ENCODE measurements around the gene MARCHF4. TPM values are rescaled to one million over a fixed set of nuclear protein-coding genes. Genes with fewer than 3 reads are reported as not detected.
"Not testable (repeated sequence)": the region's sequence is repeated elsewhere in the genome, so short reads cannot be mapped to it uniquely, and the experiment has no call there.

Gene MARCHF4
- total and polyA plus RNA-seq, 4 donors: 0.13 TPM; not detected in 3

DNA sequence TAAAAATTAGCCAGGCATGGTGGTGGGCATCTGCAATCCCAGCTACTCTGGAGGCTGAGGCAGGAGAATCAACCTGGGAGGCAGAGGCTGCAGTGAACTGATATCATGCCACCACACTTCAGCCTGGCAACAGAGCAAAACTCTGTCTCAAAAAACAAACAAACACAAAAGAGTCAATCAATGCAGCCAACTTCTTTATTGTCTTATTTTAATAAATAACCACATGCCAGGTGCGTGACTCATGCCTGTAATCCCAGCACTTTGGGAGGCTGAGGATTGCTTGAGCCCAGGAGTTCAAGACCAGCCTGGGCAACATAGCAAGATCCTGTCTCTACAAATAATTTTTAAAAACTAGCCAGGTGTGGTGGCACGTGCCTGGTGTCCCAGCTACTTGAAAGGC lies 12.1 kb upstream of the MARCHF4 start:
- H3K9me3 ChIP-seq (ENCODE audit: control insufficient read depth, low read length); H3K27me3 ChIP-seq (ENCODE audit: control insufficient read depth in 1 of 2, insufficient read depth in 2 of 2, low read length in 1 of 2); H3K4me1 ChIP-seq (ENCODE audit: control insufficient read depth in 1 of 2, insufficient read depth in 2 of 2, low read length in 2 of 2); ATAC-seq (ENCODE audit: low FRiP score); H3K27ac ChIP-seq (ENCODE audit: low read depth in 1 of 2, low read length in 2 of 2); H3K4me3 ChIP-seq (ENCODE audit: low read length in 2 of 2); intact Hi-C loops (cut with DNase I); H3K36me3 ChIP-seq (ENCODE audit: control insufficient read depth in 1 of 2, insufficient read depth in 2 of 2, low read length in 1 of 2); DNase-seq: not testable (repeated sequence)
- WGBS, 2 donors: 80% methylated on average over 2 of the region's 2 CpGs

DNA sequence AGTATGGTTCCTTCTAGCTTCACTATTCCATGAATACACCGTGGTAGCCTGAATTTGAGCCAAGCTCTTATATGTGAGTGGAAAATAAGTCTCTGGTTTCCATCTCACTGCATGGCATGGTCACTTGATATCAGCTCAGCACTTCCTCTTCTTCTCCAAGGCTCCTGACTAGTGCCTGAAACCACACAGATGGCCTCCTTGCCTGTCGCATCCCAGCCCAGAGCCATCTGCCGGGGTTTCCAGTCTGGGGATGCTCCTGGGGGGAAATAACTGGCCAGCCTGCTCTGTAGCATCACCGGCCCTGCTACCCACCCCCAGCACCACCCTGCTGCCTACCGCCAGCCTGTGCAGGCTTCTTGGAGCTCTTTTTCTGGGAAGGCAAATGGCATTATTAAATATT lies 7.7 kb upstream of the MARCHF4 start:
- Histone ChIP-seq H3K4me3 (ENCODE audit: low read length in 2 of 2) (no peak overlapping the region), H3K27ac (ENCODE audit: low read depth in 1 of 2, low read length in 2 of 2) (no peak overlapping the region), H3K9me3 (ENCODE audit: control insufficient read depth, low read length) (peaks cover 1% of the 10 kb centered on the region), H3K27me3 (ENCODE audit: control insufficient read depth in 1 of 2, insufficient read depth in 2 of 2, low read length in 1 of 2) (peaks cover 0 to 2% of the 10 kb centered on the region in 2 donors), H3K4me1 (ENCODE audit: control insufficient read depth in 1 of 2, insufficient read depth in 2 of 2, low read length in 2 of 2) (no peaks in the 10 kb centered on the region), H3K36me3 (ENCODE audit: control insufficient read depth in 1 of 2, insufficient read depth in 2 of 2, low read length in 1 of 2) (no peaks in the 10 kb centered on the region)
- intact Hi-C loops (cut with DNase I): no loop called here
- no peak for ATAC-seq (ENCODE audit: low FRiP score)
- no peak for DNase-seq
- 64 to 78% methylated on average over 5 of the region's 5 CpGs for WGBS, 2 donors

- intact Hi-C loops (cut with DNase I): no loop called here
Measured at GRCh38 chr2:216375286-216375685, 3.0 kb upstream of the MARCHF4 start.

GRCh38 chr2:216373896-216374295 lies 1.6 kb upstream of the MARCHF4 start:
- Histone ChIP-seq H3K9me3 (ENCODE audit: control insufficient read depth, low read length) (peaks cover 1% of the 10 kb centered on the region), H3K27ac (ENCODE audit: low read depth in 1 of 2, low read length in 2 of 2) (no peak overlapping the region), H3K4me1 (ENCODE audit: control insufficient read depth in 1 of 2, insufficient read depth in 2 of 2, low read length in 2 of 2) (no peaks in the 10 kb centered on the region), H3K36me3 (ENCODE audit: control insufficient read depth in 1 of 2, insufficient read depth in 2 of 2, low read length in 1 of 2) (no peaks in the 10 kb centered on the region), H3K4me3 (ENCODE audit: low read length in 2 of 2) (no peak overlapping the region), H3K27me3 (ENCODE audit: control insufficient read depth in 1 of 2, insufficient read depth in 2 of 2, low read length in 1 of 2) (peaks cover 0 to 3% of the 10 kb centered on the region in 2 donors)
- ATAC-seq (ENCODE audit: low FRiP score) (no peak), DNase-seq (no peak)
- intact Hi-C loops (cut with DNase I): no loop called here

More at GRCh38 chr2:216375286-216375685, 3.0 kb upstream of the MARCHF4 start:
- H3K4me1 ChIP-seq (ENCODE audit: control insufficient read depth in 1 of 2, insufficient read depth in 2 of 2, low read length in 2 of 2): no peaks in the 10 kb centered on the region
- DNase-seq: no peak
- H3K27me3 ChIP-seq (ENCODE audit: control insufficient read depth in 1 of 2, insufficient read depth in 2 of 2, low read length in 1 of 2): peaks cover 0 to 3% of the 10 kb centered on the region in 2 donors
- 13 to 32% methylated on average over 1 of the region's 1 CpG for WGBS, 2 donors
- no peak overlapping the region for H3K4me3 ChIP-seq (ENCODE audit: low read length in 2 of 2)
- H3K27ac ChIP-seq (ENCODE audit: low read depth in 1 of 2, low read length in 2 of 2): no peak overlapping the region
- no peaks in the 10 kb centered on the region for H3K36me3 ChIP-seq (ENCODE audit: control insufficient read depth in 1 of 2, insufficient read depth in 2 of 2, low read length in 1 of 2)
- peaks cover 1% of the 10 kb centered on the region for H3K9me3 ChIP-seq (ENCODE audit: control insufficient read depth, low read length)
- ATAC-seq (ENCODE audit: low FRiP score): no peak

DNA sequence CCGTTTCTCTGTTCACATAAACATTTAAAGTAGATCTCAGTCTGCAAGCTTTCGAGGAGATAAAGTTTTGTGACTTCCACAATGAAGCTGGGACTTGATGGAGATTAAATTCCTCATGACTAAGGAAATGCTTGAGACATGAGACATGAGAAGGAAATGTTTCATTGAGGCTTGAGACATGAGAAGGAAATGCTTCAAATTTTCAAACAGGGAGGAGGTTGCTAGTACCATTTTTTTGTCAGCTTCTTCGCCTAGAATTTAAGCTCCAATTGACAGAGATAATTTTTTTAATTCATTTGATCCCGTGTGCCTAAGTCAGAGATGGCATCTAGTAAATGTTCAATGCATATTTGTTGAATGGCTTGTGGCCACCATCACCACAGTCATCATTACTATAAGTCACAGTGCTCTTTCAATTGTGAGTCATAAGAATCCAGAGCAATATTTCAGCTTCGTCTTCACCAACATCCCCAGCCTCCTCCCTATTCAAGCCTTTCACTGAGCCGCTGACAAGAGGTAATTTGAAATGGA lies 543 bp upstream of the MARCHF4 start:
- DNase-seq (no peak), ATAC-seq (ENCODE audit: low FRiP score) (no peak)
- Histone ChIP-seq H3K27me3 (ENCODE audit: control insufficient read depth in 1 of 2, insufficient read depth in 2 of 2, low read length in 1 of 2) (peaks cover 0 to 3% of the 10 kb centered on the region in 2 donors), H3K4me1 (ENCODE audit: control insufficient read depth in 1 of 2, insufficient read depth in 2 of 2, low read length in 2 of 2) (no peaks in the 10 kb centered on the region), H3K4me3 (ENCODE audit: low read length in 2 of 2) (no peak overlapping the region), H3K9me3 (ENCODE audit: control insufficient read depth, low read length) (peaks cover 1% of the 10 kb centered on the region), H3K36me3 (ENCODE audit: control insufficient read depth in 1 of 2, insufficient read depth in 2 of 2, low read length in 1 of 2) (no peaks in the 10 kb centered on the region), H3K27ac (ENCODE audit: low read depth in 1 of 2, low read length in 2 of 2) (no peak overlapping the region)
- intact Hi-C loops (cut with DNase I): no loop called here
- 4 to 6% methylated on average over 6 of the region's 6 CpGs for WGBS, 2 donors

GRCh38 chr2:216370961-216371712 lies 1.1 kb downstream of the MARCHF4 start:
- DNase-seq (no peak), ATAC-seq (ENCODE audit: low FRiP score) (no peak)
- Histone ChIP-seq H3K4me3 (ENCODE audit: low read length in 2 of 2) (no peak overlapping the region), H3K27me3 (ENCODE audit: control insufficient read depth in 1 of 2, insufficient read depth in 2 of 2, low read length in 1 of 2) (peaks cover 0 to 3% of the 10 kb centered on the region in 2 donors), H3K27ac (ENCODE audit: low read depth in 1 of 2, low read length in 2 of 2) (no peak overlapping the region), H3K4me1 (ENCODE audit: control insufficient read depth in 1 of 2, insufficient read depth in 2 of 2, low read length in 2 of 2) (no peaks in the 10 kb centered on the region), H3K36me3 (ENCODE audit: control insufficient read depth in 1 of 2, insufficient read depth in 2 of 2, low read length in 1 of 2) (no peaks in the 10 kb centered on the region), H3K9me3 (ENCODE audit: control insufficient read depth, low read length) (no peaks in the 10 kb centered on the region)
- WGBS, 2 donors: 0 to 2% methylated on average over 42 to 53 of the region's 53 CpGs
- intact Hi-C loops (cut with DNase I): no loop called here

DNA sequence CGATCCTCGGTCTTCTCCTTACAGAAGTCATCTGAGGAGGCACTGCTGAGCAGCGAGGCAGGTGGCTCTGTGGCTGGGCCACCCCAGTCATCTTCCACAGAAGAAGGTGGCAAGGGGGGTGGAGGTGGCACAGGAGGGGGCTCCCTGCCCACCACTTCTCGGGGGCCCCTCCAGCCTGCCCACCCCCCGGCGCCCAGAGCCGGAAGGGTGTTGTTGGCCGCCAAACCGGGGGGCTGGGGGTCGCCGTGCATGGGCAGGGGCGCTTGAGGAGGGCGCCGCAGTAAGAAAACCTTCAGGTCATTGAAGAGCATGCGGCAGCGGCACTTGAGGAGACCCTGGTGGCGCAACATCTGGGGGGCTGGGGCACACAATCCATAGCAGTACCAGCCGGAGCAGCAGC lies 2.5 kb downstream of the MARCHF4 start:
- no peak for ATAC-seq (ENCODE audit: low FRiP score)
- intact Hi-C loops (cut with DNase I): no loop called here
- Histone ChIP-seq H3K27me3 (ENCODE audit: control insufficient read depth in 1 of 2, insufficient read depth in 2 of 2, low read length in 1 of 2) (peaks cover 0 to 2% of the 10 kb centered on the region in 2 donors), H3K9me3 (ENCODE audit: control insufficient read depth, low read length) (no peaks in the 10 kb centered on the region), H3K4me3 (ENCODE audit: low read length in 2 of 2) (no peak overlapping the region), H3K4me1 (ENCODE audit: control insufficient read depth in 1 of 2, insufficient read depth in 2 of 2, low read length in 2 of 2) (no peaks in the 10 kb centered on the region), H3K27ac (ENCODE audit: low read depth in 1 of 2, low read length in 2 of 2) (no peak overlapping the region), H3K36me3 (ENCODE audit: control insufficient read depth in 1 of 2, insufficient read depth in 2 of 2, low read length in 1 of 2) (no peaks in the 10 kb centered on the region)
- DNase-seq: no peak
- WGBS, 2 donors: 75 to 81% methylated on average over 16 to 18 of the region's 18 CpGs

DNA sequence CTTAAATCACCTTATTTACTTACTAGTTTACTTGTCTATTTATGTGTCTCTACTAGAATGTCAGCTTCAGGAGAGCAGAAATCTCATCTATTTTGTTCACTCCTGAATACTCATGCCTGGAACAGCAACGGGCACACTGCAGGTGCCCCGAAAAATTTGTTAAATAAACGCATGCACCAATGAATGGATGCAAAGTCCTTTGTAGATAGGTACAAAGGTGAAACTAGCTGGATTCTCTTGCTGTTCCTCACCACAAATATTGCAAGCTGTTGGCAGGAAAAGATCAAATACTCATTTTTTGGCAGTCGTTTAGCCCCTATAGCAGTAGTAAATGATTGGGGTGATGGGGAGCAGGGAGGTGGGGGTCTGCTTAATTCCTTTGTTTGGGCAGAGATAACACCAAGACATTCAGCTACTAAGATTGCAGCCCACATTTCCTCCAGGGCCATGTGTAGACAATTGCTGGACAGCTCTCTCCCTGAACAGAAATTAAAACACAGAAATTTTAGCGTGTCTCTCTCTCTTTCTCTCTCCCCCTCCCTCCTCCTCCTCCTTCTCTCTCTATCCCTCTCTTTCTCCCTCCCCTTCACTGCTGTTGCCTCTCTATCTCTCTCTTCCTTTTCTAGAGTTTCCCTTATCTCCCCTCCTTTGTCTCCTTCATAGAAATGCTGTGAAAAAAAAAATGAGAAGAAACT lies 5.4 kb downstream of the MARCHF4 start:
- 50 to 52% methylated on average over 5 of the region's 5 CpGs for WGBS, 2 donors
- ATAC-seq (ENCODE audit: low FRiP score) (no peak), DNase-seq (no peak)
- H3K36me3 ChIP-seq (ENCODE audit: control insufficient read depth in 1 of 2, insufficient read depth in 2 of 2, low read length in 1 of 2): no peaks in the 10 kb centered on the region
- no peaks in the 10 kb centered on the region for H3K4me1 ChIP-seq (ENCODE audit: control insufficient read depth in 1 of 2, insufficient read depth in 2 of 2, low read length in 2 of 2)
- no peak overlapping the region for H3K4me3 ChIP-seq (ENCODE audit: low read length in 2 of 2)
- H3K27me3 ChIP-seq (ENCODE audit: control insufficient read depth in 1 of 2, insufficient read depth in 2 of 2, low read length in 1 of 2): peaks cover 0 to 2% of the 10 kb centered on the region in 2 donors
- intact Hi-C loops (cut with DNase I): no loop called here
- no peaks in the 10 kb centered on the region for H3K9me3 ChIP-seq (ENCODE audit: control insufficient read depth, low read length)
- no peak overlapping the region for H3K27ac ChIP-seq (ENCODE audit: low read depth in 1 of 2, low read length in 2 of 2)

DNA sequence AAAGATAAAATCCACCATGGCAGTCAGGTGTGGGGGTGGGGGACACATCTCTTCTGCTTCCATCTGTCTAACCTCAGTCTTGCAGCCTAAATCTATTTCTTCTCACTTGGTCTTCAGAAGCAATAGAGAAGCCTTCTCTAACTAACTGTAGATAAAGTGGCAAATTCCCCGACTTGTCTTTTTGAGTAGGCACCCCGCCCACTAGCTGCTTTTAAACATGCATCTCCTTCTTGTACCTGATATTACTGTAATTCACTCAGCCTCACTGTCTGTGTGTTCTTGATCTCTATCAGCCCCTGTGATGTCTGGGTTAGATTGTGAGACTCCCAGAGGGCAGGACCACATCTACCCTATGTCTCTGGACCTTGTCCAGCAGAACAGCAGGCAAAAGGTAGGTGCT lies 6.8 kb downstream of the MARCHF4 start:
- no peaks in the 10 kb centered on the region for H3K27me3 ChIP-seq (ENCODE audit: control insufficient read depth in 1 of 2, insufficient read depth in 2 of 2, low read length in 1 of 2)
- no peak for ATAC-seq (ENCODE audit: low FRiP score)

More for the DNA sequence above, 6.8 kb downstream of the MARCHF4 start:
- Histone ChIP-seq H3K4me1 (ENCODE audit: control insufficient read depth in 1 of 2, insufficient read depth in 2 of 2, low read length in 2 of 2) (no peaks in the 10 kb centered on the region), H3K27ac (ENCODE audit: low read depth in 1 of 2, low read length in 2 of 2) (no peak overlapping the region), H3K4me3 (ENCODE audit: low read length in 2 of 2) (no peak overlapping the region), H3K9me3 (ENCODE audit: control insufficient read depth, low read length) (no peaks in the 10 kb centered on the region), H3K36me3 (ENCODE audit: control insufficient read depth in 1 of 2, insufficient read depth in 2 of 2, low read length in 1 of 2) (no peaks in the 10 kb centered on the region)
- intact Hi-C loops (cut with DNase I): no loop called here
- DNase-seq: no peak
- WGBS, 2 donors: 93 to 96% methylated on average over 2 of the region's 2 CpGs
